ENCODE results near the gene MICAL3.

MICAL3 gene

GRCh38 chr22:17828502-17829080, 195.8 kb downstream of the MICAL3 start:
- H3K4me3 ChIP-seq (ENCODE audit: low read length): no peak overlapping the region
- no peak for TF ChIP-seq CTCF (conservative IDR thresholded peaks at IDR 0.05; ENCODE audit: low read length)

GRCh38 chr22:17827466-17827865, 196.9 kb downstream of the MICAL3 start:
- no peak for DNase-seq (ENCODE audit: low read depth)
- TF ChIP-seq CTCF (conservative IDR thresholded peaks at IDR 0.05; ENCODE audit: low read length): no peak
- no peak overlapping the region for H3K4me3 ChIP-seq (ENCODE audit: low read length)

More at GRCh38 chr22:17828502-17829080, 195.8 kb downstream of the MICAL3 start:
- no peak for DNase-seq (ENCODE audit: low read depth)

GRCh38 chr22:17825876-17826550, 198.3 kb downstream of the MICAL3 start:
- no peak for TF ChIP-seq CTCF (conservative IDR thresholded peaks at IDR 0.05; ENCODE audit: low read length)
- no peak for DNase-seq (ENCODE audit: low read depth)

GRCh38 chr22:17824457-17824856, 199.9 kb downstream of the MICAL3 start:
- DNase-seq (ENCODE audit: low read depth): no peak
- H3K4me3 ChIP-seq (ENCODE audit: low read length): no peak overlapping the region
- TF ChIP-seq CTCF (conservative IDR thresholded peaks at IDR 0.05; ENCODE audit: low read length): no peak

More at GRCh38 chr22:17825876-17826550, 198.3 kb downstream of the MICAL3 start:
- H3K4me3 ChIP-seq (ENCODE audit: low read length): no peak overlapping the region

- H3K4me3 ChIP-seq (ENCODE audit: low read length): no peak overlapping the region
- no peak for DNase-seq (ENCODE audit: low read depth)
- TF ChIP-seq CTCF (conservative IDR thresholded peaks at IDR 0.05; ENCODE audit: low read length): no peak
These were observed 200.4 kb downstream of the MICAL3 start for GRCh38 chr22:17823964-17824363.

GRCh38 chr22:17823226-17823625, 201.1 kb downstream of the MICAL3 start:
- no peak for TF ChIP-seq CTCF (conservative IDR thresholded peaks at IDR 0.05; ENCODE audit: low read length)
- no peak for DNase-seq (ENCODE audit: low read depth)
- H3K4me3 ChIP-seq (ENCODE audit: low read length): no peak overlapping the region

- H3K4me3 ChIP-seq (ENCODE audit: low read length): no peak overlapping the region
- no peak for DNase-seq (ENCODE audit: low read depth)
- no peak for TF ChIP-seq CTCF (conservative IDR thresholded peaks at IDR 0.05; ENCODE audit: low read length)
These were observed 202.3 kb downstream of the MICAL3 start for GRCh38 chr22:17822087-17822486.
